Stimulated activated CD4-positive, alpha-beta T cell treated with anti-CD3 and anti-CD28 coated beads, Interleukin-15, amount 100 ng/mL, for 24 hours (primary cell): ENCODE data around the gene FREM3.
"Not testable (repeated sequence)": the region's sequence is repeated elsewhere in the genome, so short reads cannot be mapped to it uniquely, and the experiment has no call there.

ENCODE experiments used
- DNase-seq: peaks from one replicate; pipeline ENCODE4 v3.0.0-alpha.2; 2020

FREM3 gene

DNA sequence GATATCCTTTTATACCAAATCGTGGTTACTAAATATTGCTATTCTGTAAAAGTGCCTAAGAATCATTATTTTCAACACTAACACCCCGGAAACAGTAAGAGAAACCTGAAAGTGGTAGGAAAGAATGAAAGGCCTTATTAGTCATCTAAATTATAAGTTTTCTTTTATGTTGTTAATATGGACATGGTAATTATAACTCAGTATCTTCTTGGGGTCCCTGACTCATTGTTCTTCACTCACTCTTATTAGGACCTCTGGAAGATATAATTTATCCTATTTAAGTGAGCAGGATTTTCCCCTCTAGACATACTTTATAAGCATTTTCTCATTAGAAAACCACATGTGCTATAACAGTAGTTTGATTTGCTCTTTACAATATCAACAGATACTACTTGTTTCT lies 136.0 kb downstream of the FREM3 start:
- no peak for DNase-seq

GRCh38 chr4:143559757-143560147 lies 140.7 kb downstream of the FREM3 start:
- DNase-seq: peak; percentile 57

DNA sequence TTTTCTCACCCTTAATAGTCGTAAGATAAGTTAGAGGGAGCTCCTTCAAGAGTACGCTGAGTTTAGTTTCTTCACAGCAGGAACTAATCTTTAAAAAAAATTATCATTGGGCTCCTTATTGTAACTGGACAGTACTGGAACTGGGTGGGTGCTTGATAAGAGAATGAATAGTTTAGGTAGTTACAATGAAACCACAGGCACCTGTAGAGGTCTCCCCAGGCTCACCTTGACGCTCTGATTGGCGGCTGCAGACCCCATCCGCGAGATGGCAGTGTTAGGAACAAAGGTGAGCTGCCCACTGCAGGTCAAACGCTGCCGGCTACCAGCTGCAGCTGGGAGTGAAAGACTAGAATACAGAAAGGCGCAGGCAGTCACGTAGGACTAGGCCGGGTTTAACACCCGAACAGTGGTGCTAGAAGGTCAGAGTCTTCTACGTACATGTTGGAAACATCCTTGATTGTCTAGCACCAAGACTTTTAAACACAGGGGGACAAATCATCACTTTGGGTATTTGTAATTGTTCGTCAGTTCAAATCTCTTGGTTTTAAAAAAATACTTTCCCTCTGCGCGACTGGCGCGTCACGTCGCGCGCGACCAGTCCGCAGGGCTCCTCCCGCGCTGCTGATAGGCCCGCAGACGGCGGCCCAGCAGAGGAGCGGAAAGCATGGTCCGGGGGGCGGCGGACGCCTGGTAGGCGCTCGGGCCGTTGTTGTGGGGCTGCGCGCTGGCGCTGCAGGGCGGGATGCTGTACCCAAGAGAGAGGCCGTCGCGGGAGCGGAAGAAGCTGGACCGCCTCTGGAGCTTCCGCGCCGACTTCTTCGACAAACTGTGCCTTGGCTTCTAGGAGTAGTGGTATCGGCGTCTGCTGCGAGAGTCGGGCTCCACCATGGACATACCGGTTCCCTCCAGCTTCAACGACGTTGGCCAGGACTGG lies 141.4 kb downstream of the FREM3 start:
- peak; percentile 74 for DNase-seq

GRCh38 chr4:143558286-143558685 lies 142.2 kb downstream of the FREM3 start:
- no peak for DNase-seq

GRCh38 chr4:143555676-143556075 lies 144.8 kb downstream of the FREM3 start:
- no peak for DNase-seq

DNA sequence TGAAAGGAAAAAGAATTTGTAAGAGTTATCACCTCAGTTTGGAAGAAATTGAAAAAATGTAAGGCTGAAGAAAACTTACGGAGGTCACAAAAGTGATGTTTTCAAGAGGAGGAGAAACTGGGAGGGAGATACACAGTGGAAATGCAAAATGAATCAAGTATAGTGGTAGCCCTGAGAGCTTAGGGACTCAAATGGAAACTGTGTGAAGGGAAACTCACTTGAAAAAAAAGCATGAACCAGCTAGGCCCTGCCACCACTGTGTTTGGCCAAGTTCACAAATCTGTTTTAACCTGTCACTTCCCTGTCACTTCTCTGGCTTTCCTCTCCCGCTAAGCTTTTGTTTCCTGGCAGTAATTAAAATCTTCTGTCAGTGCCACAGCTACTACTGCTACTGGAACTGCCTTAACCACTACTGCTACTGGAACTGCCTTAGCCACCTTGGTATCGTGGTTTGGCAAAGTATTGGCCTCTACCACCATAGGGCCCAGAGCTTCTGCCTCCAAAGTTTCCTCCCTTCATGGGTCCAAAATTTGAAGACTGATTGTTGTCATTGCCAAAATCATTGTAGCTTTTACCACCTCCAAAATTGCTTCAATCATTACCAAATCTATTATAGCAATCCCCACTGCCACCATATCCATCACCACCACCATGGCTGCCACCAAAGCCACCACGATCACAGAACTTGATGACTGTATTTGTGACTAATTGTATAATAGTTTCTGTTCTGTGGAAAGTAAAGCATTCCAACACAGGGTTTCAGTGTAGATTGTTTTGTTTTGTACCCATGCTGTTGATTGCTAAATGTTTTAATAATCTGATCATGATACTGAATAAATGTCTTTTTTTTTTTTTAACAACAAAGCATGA lies 145.5 kb downstream of the FREM3 start:
- DNase-seq: peak; percentile 32

GRCh38 chr4:143549928-143550327 lies 150.5 kb downstream of the FREM3 start:
- no peak for DNase-seq

GRCh38 chr4:143539670-143540023 lies 160.8 kb downstream of the FREM3 start:
- DNase-seq: no peak

GRCh38 chr4:143538979-143539669 lies 161.4 kb downstream of the FREM3 start:
- no peak for DNase-seq

GRCh38 chr4:143531788-143532491 lies 168.5 kb downstream of the FREM3 start:
- DNase-seq: no peak

GRCh38 chr4:143531380-143531779 lies 169.1 kb downstream of the FREM3 start:
- no peak for DNase-seq

- DNase-seq: not testable (repeated sequence)
Observed at GRCh38 chr4:143528046-143528445, 172.4 kb downstream of the FREM3 start.
